ENCODE results near the gene LYRM1.

The LYRM1 gene

GRCh38 chr16:20946015-20946629 lies 45.6 kb downstream of the LYRM1 start:
- Histone ChIP-seq H3K9me3 (ENCODE audit: control insufficient read depth, low read length) (no peaks in the 10 kb centered on the region), H3K27me3 (ENCODE audit: control insufficient read depth, insufficient read depth, low read length, poor library complexity, severe bottlenecking) (no peaks in the 10 kb centered on the region), H3K4me3 (ENCODE audit: insufficient read depth, low read depth, low read length) (no peak overlapping the region), H3K36me3 (ENCODE audit: control insufficient read depth, insufficient read depth, low read length) (no peaks in the 10 kb centered on the region), H3K27ac (ENCODE audit: insufficient read depth, low read depth, low read length, poor library complexity, severe bottlenecking) (no peak overlapping the region), H3K4me1 (ENCODE audit: control insufficient read depth, insufficient read depth, low read length) (no peaks in the 10 kb centered on the region)
- 86 to 89% methylated on average over 8 of the region's 8 CpGs for WGBS, 2 experiments

GRCh38 chr16:20948444-20948843 lies 47.9 kb downstream of the LYRM1 start:
- no peak overlapping the region for H3K27ac ChIP-seq (ENCODE audit: insufficient read depth, low read depth, low read length, poor library complexity, severe bottlenecking)

GRCh38 chr16:20949660-20950059 lies 49.1 kb downstream of the LYRM1 start:
- H3K27ac ChIP-seq (ENCODE audit: insufficient read depth, low read depth, low read length, poor library complexity, severe bottlenecking) = no peak overlapping the region
- no peak overlapping the region for H3K4me3 ChIP-seq (ENCODE audit: insufficient read depth, low read depth, low read length)
- no peaks in the 10 kb centered on the region for H3K36me3 ChIP-seq (ENCODE audit: control insufficient read depth, insufficient read depth, low read length)
- no peaks in the 10 kb centered on the region for H3K4me1 ChIP-seq (ENCODE audit: control insufficient read depth, insufficient read depth, low read length)
- H3K9me3 ChIP-seq (ENCODE audit: control insufficient read depth, low read length) = no peaks in the 10 kb centered on the region
- 92 to 97% methylated on average over 3 of the region's 3 CpGs for WGBS, 2 experiments
- no peaks in the 10 kb centered on the region for H3K27me3 ChIP-seq (ENCODE audit: control insufficient read depth, insufficient read depth, low read length, poor library complexity, severe bottlenecking)

More at GRCh38 chr16:20948444-20948843, 47.9 kb downstream of the LYRM1 start:
- H3K9me3 ChIP-seq (ENCODE audit: control insufficient read depth, low read length) = no peaks in the 10 kb centered on the region
- no peaks in the 10 kb centered on the region for H3K36me3 ChIP-seq (ENCODE audit: control insufficient read depth, insufficient read depth, low read length)
- WGBS, 2 experiments = 91 to 92% methylated on average over 9 of the region's 9 CpGs
- H3K4me3 ChIP-seq (ENCODE audit: insufficient read depth, low read depth, low read length) = no peak overlapping the region
- no peaks in the 10 kb centered on the region for H3K4me1 ChIP-seq (ENCODE audit: control insufficient read depth, insufficient read depth, low read length)
- no peaks in the 10 kb centered on the region for H3K27me3 ChIP-seq (ENCODE audit: control insufficient read depth, insufficient read depth, low read length, poor library complexity, severe bottlenecking)

- no peaks in the 10 kb centered on the region for H3K36me3 ChIP-seq (ENCODE audit: control insufficient read depth, insufficient read depth, low read length)
- no peaks in the 10 kb centered on the region for H3K9me3 ChIP-seq (ENCODE audit: control insufficient read depth, low read length)
- H3K4me3 ChIP-seq (ENCODE audit: insufficient read depth, low read depth, low read length) = no peak overlapping the region
- no peaks in the 10 kb centered on the region for H3K27me3 ChIP-seq (ENCODE audit: control insufficient read depth, insufficient read depth, low read length, poor library complexity, severe bottlenecking)
- H3K27ac ChIP-seq (ENCODE audit: insufficient read depth, low read depth, low read length, poor library complexity, severe bottlenecking) = no peak overlapping the region
- 91 to 94% methylated on average over 4 of the region's 4 CpGs for WGBS, 2 experiments
- no peaks in the 10 kb centered on the region for H3K4me1 ChIP-seq (ENCODE audit: control insufficient read depth, insufficient read depth, low read length)
Observed at GRCh38 chr16:20950294-20950693, 49.7 kb downstream of the LYRM1 start.

GRCh38 chr16:20952139-20952920 lies 51.8 kb downstream of the LYRM1 start:
- Histone ChIP-seq H3K4me3 (ENCODE audit: insufficient read depth, low read depth, low read length) (no peak overlapping the region), H3K9me3 (ENCODE audit: control insufficient read depth, low read length) (no peaks in the 10 kb centered on the region), H3K36me3 (ENCODE audit: control insufficient read depth, insufficient read depth, low read length) (no peaks in the 10 kb centered on the region), H3K27me3 (ENCODE audit: control insufficient read depth, insufficient read depth, low read length, poor library complexity, severe bottlenecking) (no peaks in the 10 kb centered on the region), H3K4me1 (ENCODE audit: control insufficient read depth, insufficient read depth, low read length) (no peaks in the 10 kb centered on the region), H3K27ac (ENCODE audit: insufficient read depth, low read depth, low read length, poor library complexity, severe bottlenecking) (no peak overlapping the region)
- 90 to 93% methylated on average over 13 of the region's 13 CpGs for WGBS, 2 experiments

- 97 to 98% methylated on average over 10 to 11 of the region's 11 CpGs for WGBS, 2 experiments
- Histone ChIP-seq H3K4me3 (ENCODE audit: insufficient read depth, low read depth, low read length) (no peak overlapping the region), H3K9me3 (ENCODE audit: control insufficient read depth, low read length) (no peaks in the 10 kb centered on the region), H3K4me1 (ENCODE audit: control insufficient read depth, insufficient read depth, low read length) (no peaks in the 10 kb centered on the region), H3K27me3 (ENCODE audit: control insufficient read depth, insufficient read depth, low read length, poor library complexity, severe bottlenecking) (no peaks in the 10 kb centered on the region), H3K27ac (ENCODE audit: insufficient read depth, low read depth, low read length, poor library complexity, severe bottlenecking) (no peak overlapping the region), H3K36me3 (ENCODE audit: control insufficient read depth, insufficient read depth, low read length) (no peaks in the 10 kb centered on the region)
Observed at GRCh38 chr16:20954574-20954973, 54.0 kb downstream of the LYRM1 start.

GRCh38 chr16:20956319-20956718 lies 55.7 kb downstream of the LYRM1 start:
- 93 to 97% methylated on average over 3 of the region's 3 CpGs for WGBS, 2 experiments
- Histone ChIP-seq H3K4me3 (ENCODE audit: insufficient read depth, low read depth, low read length) (no peak overlapping the region), H3K27me3 (ENCODE audit: control insufficient read depth, insufficient read depth, low read length, poor library complexity, severe bottlenecking) (no peaks in the 10 kb centered on the region), H3K36me3 (ENCODE audit: control insufficient read depth, insufficient read depth, low read length) (no peaks in the 10 kb centered on the region), H3K4me1 (ENCODE audit: control insufficient read depth, insufficient read depth, low read length) (no peaks in the 10 kb centered on the region), H3K9me3 (ENCODE audit: control insufficient read depth, low read length) (no peaks in the 10 kb centered on the region), H3K27ac (ENCODE audit: insufficient read depth, low read depth, low read length, poor library complexity, severe bottlenecking) (no peak overlapping the region)

GRCh38 chr16:20957153-20957552 lies 56.6 kb downstream of the LYRM1 start:
- no peak overlapping the region for H3K4me3 ChIP-seq (ENCODE audit: insufficient read depth, low read depth, low read length)
- no peaks in the 10 kb centered on the region for H3K9me3 ChIP-seq (ENCODE audit: control insufficient read depth, low read length)
- H3K36me3 ChIP-seq (ENCODE audit: control insufficient read depth, insufficient read depth, low read length) = no peaks in the 10 kb centered on the region
- WGBS, 2 experiments = 82 to 92% methylated on average over 2 to 3 of the region's 3 CpGs
- no peaks in the 10 kb centered on the region for H3K4me1 ChIP-seq (ENCODE audit: control insufficient read depth, insufficient read depth, low read length)
- H3K27me3 ChIP-seq (ENCODE audit: control insufficient read depth, insufficient read depth, low read length, poor library complexity, severe bottlenecking) = no peaks in the 10 kb centered on the region
- H3K27ac ChIP-seq (ENCODE audit: insufficient read depth, low read depth, low read length, poor library complexity, severe bottlenecking) = no peak overlapping the region

- no peak overlapping the region for H3K27ac ChIP-seq (ENCODE audit: insufficient read depth, low read depth, low read length, poor library complexity, severe bottlenecking)
- H3K9me3 ChIP-seq (ENCODE audit: control insufficient read depth, low read length) = no peaks in the 10 kb centered on the region
- no peaks in the 10 kb centered on the region for H3K4me1 ChIP-seq (ENCODE audit: control insufficient read depth, insufficient read depth, low read length)
- 93 to 94% methylated on average over 5 of the region's 5 CpGs for WGBS, 2 experiments
- no peak overlapping the region for H3K4me3 ChIP-seq (ENCODE audit: insufficient read depth, low read depth, low read length)
- no peaks in the 10 kb centered on the region for H3K36me3 ChIP-seq (ENCODE audit: control insufficient read depth, insufficient read depth, low read length)
- H3K27me3 ChIP-seq (ENCODE audit: control insufficient read depth, insufficient read depth, low read length, poor library complexity, severe bottlenecking) = no peaks in the 10 kb centered on the region
Observed at GRCh38 chr16:20960899-20961298, 60.3 kb downstream of the LYRM1 start.

GRCh38 chr16:20968765-20969164 lies 68.2 kb downstream of the LYRM1 start:
- WGBS, 2 experiments = 67 to 74% methylated on average over 3 of the region's 3 CpGs
- Histone ChIP-seq H3K4me3 (ENCODE audit: insufficient read depth, low read depth, low read length) (no peak overlapping the region), H3K36me3 (ENCODE audit: control insufficient read depth, insufficient read depth, low read length) (no peaks in the 10 kb centered on the region), H3K27me3 (ENCODE audit: control insufficient read depth, insufficient read depth, low read length, poor library complexity, severe bottlenecking) (no peaks in the 10 kb centered on the region), H3K9me3 (ENCODE audit: control insufficient read depth, low read length) (no peaks in the 10 kb centered on the region), H3K4me1 (ENCODE audit: control insufficient read depth, insufficient read depth, low read length) (peaks cover 6% of the 10 kb centered on the region), H3K27ac (ENCODE audit: insufficient read depth, low read depth, low read length, poor library complexity, severe bottlenecking) (no peak overlapping the region)

Measured in ectodermal cell (in vitro differentiated cells).